Activated CD8-positive, alpha-beta T cell treated with anti-CD3 and anti-CD28 coated beads for 36 hours (primary cell): ENCODE measurements around the gene ST6GALNAC5. TPM values are rescaled to one million over a fixed set of nuclear protein-coding genes. Genes with fewer than 3 reads are reported as not detected.

ENCODE experiments used
- ATAC-seq: fragments of 200-7000 bp; cut with Tn5 transposase; one replicate; pipeline ENCODE4 v1.10.0; 2021; ENCODE audit warnings: mild to moderate bottlenecking, moderate library complexity
- CTCF ChIA-PET: fragments of 350-600 bp; sonication (Branson Sonifier 250); formaldehyde crosslinking; loops from one replicate; lab custom pipeline; 2021; ENCODE audit warnings: antibody characterized with exemption; lab: Charles Lee
- POLR2A ChIA-PET: fragments of 350-600 bp; sonication (Branson Sonifier 250); formaldehyde crosslinking; loops from one replicate; lab custom pipeline; 2021; ENCODE audit warnings: antibody characterized with exemption; lab: Charles Lee
- DNase-seq: peaks from one replicate; pipeline ENCODE4 v3.0.0-alpha.2; 2020
- H3K27ac Mint-ChIP-seq: one replicate; pipeline ENCODE4 v1.8.0; 2021; ENCODE audit warnings: mild to moderate bottlenecking, mixed read lengths
- H3K27me3 Mint-ChIP-seq: one replicate; pipeline ENCODE4 v1.8.0; 2021; ENCODE audit warnings: mixed read lengths
- H3K36me3 Mint-ChIP-seq: one replicate; pipeline ENCODE4 v1.8.0; 2021; ENCODE audit warnings: low read depth, mixed read lengths
- H3K4me1 Mint-ChIP-seq: one replicate; pipeline ENCODE4 v1.8.0; 2021; ENCODE audit warnings: low read depth, mixed read lengths
- H3K4me3 Mint-ChIP-seq: one replicate; pipeline ENCODE4 v1.8.0; 2021; ENCODE audit warnings: mild to moderate bottlenecking, moderate library complexity, mixed read lengths
- H3K9me3 Mint-ChIP-seq: one replicate; pipeline ENCODE4 v1.8.0; 2021; ENCODE audit warnings: mixed read lengths
- CTCF ChIP-seq: fragments of 200-600 bp; IDR thresholded peaks from one replicate; pipeline ENCODE4 v1.8.0; 2022; ENCODE audit warnings: antibody characterized with exemption, mild to moderate bottlenecking
- intact Hi-C: fragments of 100-400 bp; cut with micrococcal nuclease; formaldehyde crosslinking; loops from one replicate; pipeline ENCODE4 v1.10.0; 2022
- total RNA-seq, 2 experiments: library from RNA; stranded (reverse); gene quantifications; one replicate each; pipeline ENCODE4 v1.2.3, GENCODE V29; 2021

ST6GALNAC5 gene
- total RNA-seq, 2 experiments from 2014 or later: not detected

- intact Hi-C loops: no loop called here
Observed at GRCh38 chr1:77085109-77085508, 217.8 kb downstream of the ST6GALNAC5 start.

GRCh38 chr1:77089756-77090155 lies 222.5 kb downstream of the ST6GALNAC5 start:
- ATAC-seq: no peak
- Mint-ChIP-seq H3K27ac (no peak overlapping the region), H3K27me3 (no peaks in the 10 kb centered on the region), H3K4me3 (no peak overlapping the region), H3K36me3 (peaks cover 2% of the 10 kb centered on the region), H3K4me1 (no peaks in the 10 kb centered on the region), H3K9me3 (no peaks in the 10 kb centered on the region)
- CTCF ChIA-PET: no interaction called here
- TF ChIP-seq CTCF: no peak
- intact Hi-C loops: no loop called here
- no peak for DNase-seq
- POLR2A ChIA-PET: no interaction called here

More at GRCh38 chr1:77085109-77085508, 217.8 kb downstream of the ST6GALNAC5 start:
- CTCF ChIA-PET: no interaction called here
- TF ChIP-seq CTCF: no peak
- Mint-ChIP-seq H3K27me3 (no peaks in the 10 kb centered on the region), H3K4me3 (no peak overlapping the region), H3K4me1 (no peaks in the 10 kb centered on the region), H3K27ac (no peak overlapping the region), H3K36me3 (peaks cover 2% of the 10 kb centered on the region), H3K9me3 (no peaks in the 10 kb centered on the region)
- DNase-seq (no peak), ATAC-seq (no peak)
- POLR2A ChIA-PET: interaction anchor here (0.7 kb wide), 1 partner anchor 29 kb away, joined by 4 read pairs; no protein-coding TSS in a partner anchor

- Mint-ChIP-seq H3K9me3 (peaks cover 5% of the 10 kb centered on the region), H3K4me3 (no peak overlapping the region), H3K36me3 (peaks cover 9% of the 10 kb centered on the region), H3K27ac (no peak overlapping the region), H3K4me1 (no peaks in the 10 kb centered on the region), H3K27me3 (no peaks in the 10 kb centered on the region)
- ChIA-PET CTCF (no interaction called here), POLR2A (no interaction called here)
- TF ChIP-seq CTCF: no peak
- DNase-seq (no peak), ATAC-seq (no peak)
- intact Hi-C loops: no loop called here
Observed at GRCh38 chr1:77095236-77095635, 228.0 kb downstream of the ST6GALNAC5 start.

GRCh38 chr1:77096496-77097255 lies 229.4 kb downstream of the ST6GALNAC5 start:
- no peak for TF ChIP-seq CTCF
- Mint-ChIP-seq H3K4me1 (no peaks in the 10 kb centered on the region), H3K36me3 (peaks cover 9% of the 10 kb centered on the region), H3K27ac (no peak overlapping the region), H3K9me3 (peaks cover 5% of the 10 kb centered on the region), H3K4me3 (no peak overlapping the region), H3K27me3 (no peaks in the 10 kb centered on the region)
- ChIA-PET POLR2A (no interaction called here), CTCF (no interaction called here)
- ATAC-seq: no peak
- intact Hi-C loops: no loop called here
- no peak for DNase-seq

GRCh38 chr1:77100875-77101274 lies 233.6 kb downstream of the ST6GALNAC5 start:
- no peak for ATAC-seq
- CTCF ChIA-PET: no interaction called here

More at GRCh38 chr1:77100875-77101274, 233.6 kb downstream of the ST6GALNAC5 start:
- Mint-ChIP-seq H3K27me3 (no peaks in the 10 kb centered on the region), H3K9me3 (peaks cover 5% of the 10 kb centered on the region), H3K36me3 (peaks cover 9% of the 10 kb centered on the region), H3K4me3 (no peak overlapping the region), H3K4me1 (no peaks in the 10 kb centered on the region), H3K27ac (no peak overlapping the region)
- no peak for DNase-seq
- intact Hi-C loops: no loop called here
- POLR2A ChIA-PET: no interaction called here
- no peak for TF ChIP-seq CTCF
